GM18526 (cell line): Measurements from ENCODE around the gene RCC1.

Source experiments
- POLR2A ChIP-seq: IDR thresholded peaks from 3 replicates; pipeline ENCODE4 v1.6.1; 2011; ENCODE audit not compliant: insufficient read length; ENCODE audit errors: extremely low read depth

The RCC1 gene

GRCh38 chr1:28577738-28578536, 72.1 kb downstream of the RCC1 start:
- TF ChIP-seq POLR2A = peak; percentile 22

DNA sequence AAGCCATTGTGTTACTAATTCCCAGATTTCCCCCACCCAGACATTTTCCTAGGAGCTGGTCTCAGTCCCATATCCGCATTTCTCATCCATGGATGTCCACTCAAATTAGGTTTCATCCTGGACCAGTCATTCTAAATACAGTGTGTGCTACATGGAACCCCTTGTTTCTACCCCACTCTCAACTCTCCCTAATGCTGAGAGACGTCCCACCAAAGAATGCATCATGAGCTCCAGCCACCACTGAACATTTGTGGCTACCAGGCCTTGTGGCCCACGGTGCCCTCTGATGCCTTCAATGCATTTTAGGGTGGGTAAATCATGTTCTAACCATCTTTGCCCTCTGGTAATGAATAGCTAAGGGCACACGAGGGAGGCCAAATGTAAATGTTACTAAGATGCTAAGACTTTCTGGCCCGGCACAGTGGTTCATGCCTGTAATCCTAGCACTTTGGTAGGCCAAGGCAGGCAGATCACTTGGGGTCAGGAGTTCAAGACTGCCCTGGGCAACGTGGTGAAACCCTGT, 72.9 kb downstream of the RCC1 start:
- no peak for TF ChIP-seq POLR2A

DNA sequence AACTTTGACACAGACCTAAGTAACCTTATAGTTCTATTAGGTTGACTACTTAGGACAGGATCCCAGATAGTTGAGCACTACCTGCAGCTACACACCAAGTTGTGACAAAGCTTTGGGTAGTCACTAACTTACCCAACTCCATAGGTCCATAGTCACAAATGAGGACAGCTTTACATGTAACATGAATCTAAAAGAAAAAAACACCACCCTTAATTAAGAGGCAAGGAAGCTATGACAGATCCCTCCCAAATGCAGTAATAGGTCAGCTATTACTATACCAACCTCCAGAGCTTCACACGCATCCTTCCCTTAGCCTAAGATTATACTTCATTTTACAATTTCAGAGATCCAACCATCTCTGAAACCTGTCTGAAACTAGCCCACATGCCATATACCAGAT, 73.6 kb downstream of the RCC1 start:
- no peak for TF ChIP-seq POLR2A

- TF ChIP-seq POLR2A = no peak
These were observed 75.1 kb downstream of the RCC1 start for GRCh38 chr1:28580722-28581530.

DNA sequence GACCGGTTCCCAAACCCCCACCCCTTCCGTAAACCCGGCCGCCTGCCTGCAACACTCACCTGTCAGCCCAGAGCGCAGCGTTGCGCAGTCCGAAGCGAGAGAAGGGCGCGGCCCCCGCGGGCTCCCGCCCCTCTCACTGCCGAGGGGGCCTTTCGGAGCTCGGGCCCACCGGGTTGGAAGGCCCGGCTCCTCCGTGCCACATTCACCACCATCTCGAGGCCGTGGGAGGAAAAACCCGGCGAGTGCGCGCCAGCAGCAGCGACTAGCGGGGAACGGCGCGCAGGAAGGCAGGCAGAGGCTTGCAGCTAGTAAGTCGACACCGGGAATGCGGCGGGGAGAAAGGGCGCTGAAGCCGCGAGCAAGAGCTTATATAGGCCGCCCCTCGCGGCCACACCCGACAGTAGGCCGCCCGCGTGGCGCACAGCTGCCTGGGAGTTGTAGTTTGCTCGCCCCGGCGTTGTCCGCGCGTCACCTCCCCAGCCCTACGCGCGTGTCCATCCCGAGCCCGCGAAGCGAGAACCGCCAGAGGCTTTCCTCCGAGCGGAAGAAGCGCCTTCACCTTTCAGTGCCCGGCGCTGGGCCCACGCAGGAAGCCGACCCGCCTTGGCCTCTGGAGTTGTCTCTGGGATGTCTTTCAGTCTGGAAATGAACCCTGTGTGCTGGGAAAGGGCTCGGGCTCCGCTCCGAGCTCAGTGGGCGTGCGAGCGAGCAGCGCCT, 75.8 kb downstream of the RCC1 start:
- TF ChIP-seq POLR2A = peak; percentile 100

- no peak for TF ChIP-seq POLR2A
These were observed 76.4 kb downstream of the RCC1 start for GRCh38 chr1:28582248-28582615.
